T1000 (cell line): ENCODE data around the gene STAT1.
"Not testable (repeated sequence)": the region's sequence is repeated elsewhere in the genome, so short reads cannot be mapped to it uniquely, and the experiment has no call there.

ENCODE experiments used
- DNase-seq: peaks from one replicate; lab custom pipeline; 2025; ENCODE audit warnings: mixed read lengths; lab: John Stamatoyannopoulos, UW

Gene STAT1

GRCh38 chr2:191006997-191007783 is 6.8 kb downstream of the STAT1 start:
- no peak for DNase-seq

GRCh38 chr2:191006297-191006696 is 7.7 kb downstream of the STAT1 start:
- DNase-seq, result no peak

- no peak for DNase-seq
These were observed 10.3 kb downstream of the STAT1 start for GRCh38 chr2:191003405-191004309.

DNA sequence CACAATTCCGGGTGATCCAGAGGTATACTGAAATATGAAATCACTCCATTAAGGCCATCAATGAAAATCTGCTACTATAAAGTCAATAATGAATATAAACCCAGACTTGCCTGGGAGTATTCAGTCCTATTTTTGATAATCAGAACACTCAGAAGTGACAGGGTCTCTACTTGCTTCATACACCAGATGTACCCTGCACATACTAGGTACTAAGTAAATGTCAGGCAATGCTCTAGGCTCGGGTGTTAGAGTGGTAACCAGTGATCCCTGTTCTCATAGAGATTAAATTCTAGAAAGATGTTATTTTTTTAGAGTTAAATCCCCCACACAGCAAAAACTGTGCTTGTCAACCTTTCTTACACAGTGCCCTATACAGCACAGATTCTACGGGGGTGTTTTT is 12.3 kb downstream of the STAT1 start:
- DNase-seq, result no peak

GRCh38 chr2:191001032-191001431 is 12.9 kb downstream of the STAT1 start:
- no peak for DNase-seq

DNA sequence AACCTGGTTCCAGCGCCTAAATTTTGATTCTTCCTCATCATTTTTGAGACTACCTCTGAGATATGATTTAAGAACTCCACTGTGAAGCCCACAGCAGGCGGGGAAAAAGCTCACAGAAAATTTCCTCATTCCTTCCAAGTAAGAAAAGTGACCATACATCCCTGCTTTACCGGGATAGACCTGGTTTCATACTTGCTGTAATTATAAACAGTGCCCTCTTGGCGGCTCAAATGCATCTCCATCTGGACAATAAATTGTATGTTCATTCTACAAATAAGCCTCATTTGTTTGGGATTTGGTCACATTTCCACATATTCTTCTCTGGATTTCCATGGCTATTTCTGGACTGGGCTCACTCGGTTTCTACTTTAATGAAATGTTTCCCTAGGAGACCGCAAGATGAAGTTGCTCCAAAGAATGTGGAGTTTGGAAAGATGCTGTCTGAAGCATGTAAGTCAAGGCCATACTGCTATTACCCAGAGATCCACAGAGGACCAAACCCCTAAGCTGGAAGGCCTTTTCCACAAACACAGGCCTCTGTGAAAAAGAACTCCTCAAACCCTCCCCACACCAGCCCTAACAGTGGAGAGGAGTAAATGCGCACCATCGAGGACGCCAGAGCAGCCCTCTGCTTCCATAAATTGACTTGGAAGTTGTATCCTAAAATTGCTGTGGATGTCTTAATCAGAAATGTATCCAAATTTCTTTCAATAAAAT is 13.9 kb downstream of the STAT1 start:
- no peak for DNase-seq

DNA sequence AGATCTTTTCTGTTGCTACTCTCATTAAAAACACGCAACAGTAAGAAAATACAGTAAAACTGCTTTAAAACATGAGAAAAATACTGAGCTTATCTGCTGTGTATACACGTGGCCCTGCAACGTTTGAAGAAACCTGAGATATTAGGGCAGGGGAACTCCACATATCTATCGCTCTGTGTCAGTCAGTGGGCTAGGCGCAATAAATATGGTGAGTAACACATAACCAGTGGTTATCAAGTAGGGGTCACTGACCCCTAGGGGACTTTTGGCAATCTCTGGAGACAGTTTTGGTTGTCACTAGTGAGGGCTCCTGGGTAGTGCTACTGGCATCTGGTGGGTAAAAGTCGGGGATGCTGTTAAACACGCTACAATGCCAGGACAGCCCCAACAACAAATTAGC is 14.9 kb downstream of the STAT1 start:
- DNase-seq, result no peak

GRCh38 chr2:190997526-190998113 is 16.4 kb downstream of the STAT1 start:
- DNase-seq, result no peak

DNA sequence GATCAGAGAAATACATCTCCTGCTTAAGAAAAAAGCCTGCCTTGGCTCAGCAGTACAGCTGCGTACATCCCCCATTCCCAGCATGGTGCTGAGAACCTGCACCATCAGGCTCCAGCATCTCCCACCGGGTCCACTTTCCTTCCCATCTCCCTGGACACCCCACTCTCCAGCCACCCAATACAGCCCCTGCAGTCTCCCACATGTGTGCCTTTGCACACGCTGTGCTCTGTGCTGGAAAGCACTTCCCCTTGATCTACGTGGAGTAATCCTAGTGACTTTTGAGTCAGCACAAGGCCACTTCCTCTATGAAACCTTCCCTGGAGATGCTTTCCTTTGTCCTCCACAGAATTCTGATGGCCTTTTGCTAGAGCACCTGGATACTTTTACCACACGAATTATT is 17.0 kb downstream of the STAT1 start:
- no peak for DNase-seq

DNA sequence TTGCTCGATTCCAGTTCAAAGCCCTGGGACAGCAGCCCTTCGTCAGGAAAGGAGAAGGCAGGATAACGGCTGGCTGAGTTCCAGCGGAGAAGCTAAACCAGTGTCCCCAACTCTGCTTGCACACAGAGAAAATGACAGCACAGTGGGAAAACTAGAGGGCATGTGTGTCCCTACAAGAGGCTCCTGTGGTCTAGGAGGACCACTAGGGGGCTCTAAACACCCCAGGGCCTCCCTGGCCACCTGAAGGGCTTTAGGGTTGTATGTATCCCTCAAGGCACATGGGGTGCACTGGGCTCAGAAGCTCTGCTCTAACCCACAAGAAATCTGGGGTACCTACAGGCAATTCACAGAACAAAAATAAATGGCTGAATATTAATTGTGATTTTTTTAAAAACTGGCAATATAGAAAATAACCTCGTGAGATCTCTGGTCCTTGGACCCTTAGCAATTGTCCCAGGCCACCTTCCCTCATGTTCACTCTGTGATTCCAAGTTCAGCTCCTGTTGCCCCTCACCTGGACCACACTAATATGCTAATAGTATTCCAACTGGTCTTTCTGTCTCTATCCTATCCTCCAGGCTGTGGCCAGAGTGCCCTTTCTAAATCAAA is 17.5 kb downstream of the STAT1 start:
- no peak for DNase-seq

GRCh38 chr2:190995315-190995714 is 18.7 kb downstream of the STAT1 start:
- DNase-seq, result not testable (repeated sequence)

- DNase-seq, result no peak
These were observed 19.8 kb downstream of the STAT1 start for GRCh38 chr2:190994148-190994547.

DNA sequence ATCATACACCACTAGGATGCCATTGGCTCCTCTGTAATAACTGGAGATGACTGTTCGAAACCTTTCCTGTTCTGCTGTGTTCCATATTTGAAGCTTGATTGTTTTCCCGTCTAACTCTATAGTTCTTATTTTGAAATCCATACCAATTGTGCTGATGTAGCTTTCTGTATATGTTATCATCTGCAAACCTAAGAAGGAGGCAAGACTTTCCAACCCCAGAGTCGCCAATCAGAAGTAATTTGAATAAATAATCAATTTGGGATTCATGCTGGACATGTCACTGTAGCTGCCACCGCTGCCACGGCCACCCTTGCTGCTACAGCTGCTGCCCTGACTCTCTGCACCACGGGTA is 20.7 kb downstream of the STAT1 start:
- no peak for DNase-seq

DNA sequence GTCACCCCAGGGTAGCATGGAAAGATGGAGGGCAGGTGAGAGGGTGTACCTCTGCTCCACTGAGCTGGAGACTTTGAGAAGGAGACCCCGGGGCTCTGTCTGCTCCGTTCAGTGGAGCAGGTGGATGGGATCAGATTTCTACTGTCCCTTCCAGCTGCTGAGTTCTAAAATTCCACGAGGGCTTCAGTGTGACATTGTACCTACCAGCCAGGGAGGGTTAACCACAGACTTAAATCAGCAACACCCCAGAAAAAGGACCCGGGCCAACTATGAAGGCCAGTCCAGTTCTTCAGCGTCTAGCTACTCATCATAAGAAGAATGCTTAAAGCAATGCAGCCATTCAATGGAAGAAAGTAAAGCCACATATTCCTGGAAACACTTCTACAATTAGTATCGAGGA is 23.8 kb downstream of the STAT1 start:
- no peak for DNase-seq

GRCh38 chr2:190988910-190989309 is 25.1 kb downstream of the STAT1 start:
- DNase-seq, result no peak

- no peak for DNase-seq
These were observed 26.0 kb downstream of the STAT1 start for GRCh38 chr2:190987938-190988337.

DNA sequence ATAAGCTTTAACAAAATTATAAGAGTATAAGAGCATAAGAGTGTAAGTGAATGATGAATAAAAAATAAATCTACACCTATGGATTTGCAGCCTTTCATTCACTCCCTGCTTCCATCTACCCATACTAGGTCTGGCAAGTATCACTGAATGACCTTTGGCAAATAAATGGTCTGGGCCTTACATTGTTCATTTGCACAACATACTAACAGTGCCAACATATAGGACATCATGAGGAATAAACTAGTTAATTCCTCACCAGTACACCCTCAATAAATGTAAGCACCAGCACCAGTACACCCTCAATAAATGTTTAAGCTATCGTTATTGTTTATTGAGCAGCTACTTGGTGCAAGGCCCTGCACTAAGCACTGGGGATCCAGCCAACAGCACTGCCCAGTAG is 26.9 kb downstream of the STAT1 start:
- DNase-seq, result no peak

DNA sequence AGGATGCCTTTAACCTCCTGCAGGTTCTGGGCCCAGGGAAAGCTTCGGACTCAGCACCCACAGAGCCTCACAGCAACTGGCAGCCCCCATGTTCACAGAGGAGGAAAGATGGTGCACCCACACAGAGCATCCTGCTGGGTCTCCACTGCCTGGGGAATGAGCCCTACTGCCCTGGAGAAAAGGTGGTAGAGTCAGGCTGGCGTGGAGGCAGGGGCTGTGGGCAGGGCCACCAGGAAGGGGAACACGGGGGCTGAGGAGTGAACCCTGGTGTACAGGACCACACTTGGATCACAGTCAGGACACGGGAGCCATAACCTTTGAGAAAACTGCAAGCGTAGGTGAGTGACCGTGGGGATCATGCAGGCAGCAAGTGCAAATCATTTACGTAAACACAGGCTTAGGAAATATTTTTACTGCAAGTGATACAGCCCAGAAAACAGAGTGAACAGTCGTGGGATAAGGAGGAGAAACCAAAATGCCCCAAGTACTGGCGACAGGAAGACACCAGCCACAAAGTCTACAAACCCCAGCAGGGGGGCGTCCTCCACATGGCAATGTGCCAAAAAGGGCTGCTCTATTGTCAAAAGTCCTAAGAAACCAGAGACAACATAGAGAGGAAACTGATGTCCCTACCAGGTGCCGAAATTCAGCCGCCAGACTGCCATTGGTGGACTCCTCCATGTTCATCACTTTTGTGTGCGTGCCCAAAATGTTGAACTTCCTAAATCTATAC is 27.6 kb downstream of the STAT1 start:
- no peak for DNase-seq

- DNase-seq, result no peak
These were observed 29.4 kb downstream of the STAT1 start for GRCh38 chr2:190984595-190984994.

- no peak for DNase-seq
These were observed 31.5 kb downstream of the STAT1 start for GRCh38 chr2:190982262-190983034.
